Stimulated activated CD8-positive, alpha-beta memory T cell treated with anti-CD3 and anti-CD28 coated beads, Interleukin-15, amount 100 ng/mL, for 48 hours (primary cell): ENCODE results near the gene DHCR24.

Experiments used
- DNase-seq, 2 donors: peaks; one replicate each; pipeline ENCODE4 v3.0.0-alpha.2; 2020; ENCODE audit warnings: low read depth in 2 of 2

Gene DHCR24

DNA sequence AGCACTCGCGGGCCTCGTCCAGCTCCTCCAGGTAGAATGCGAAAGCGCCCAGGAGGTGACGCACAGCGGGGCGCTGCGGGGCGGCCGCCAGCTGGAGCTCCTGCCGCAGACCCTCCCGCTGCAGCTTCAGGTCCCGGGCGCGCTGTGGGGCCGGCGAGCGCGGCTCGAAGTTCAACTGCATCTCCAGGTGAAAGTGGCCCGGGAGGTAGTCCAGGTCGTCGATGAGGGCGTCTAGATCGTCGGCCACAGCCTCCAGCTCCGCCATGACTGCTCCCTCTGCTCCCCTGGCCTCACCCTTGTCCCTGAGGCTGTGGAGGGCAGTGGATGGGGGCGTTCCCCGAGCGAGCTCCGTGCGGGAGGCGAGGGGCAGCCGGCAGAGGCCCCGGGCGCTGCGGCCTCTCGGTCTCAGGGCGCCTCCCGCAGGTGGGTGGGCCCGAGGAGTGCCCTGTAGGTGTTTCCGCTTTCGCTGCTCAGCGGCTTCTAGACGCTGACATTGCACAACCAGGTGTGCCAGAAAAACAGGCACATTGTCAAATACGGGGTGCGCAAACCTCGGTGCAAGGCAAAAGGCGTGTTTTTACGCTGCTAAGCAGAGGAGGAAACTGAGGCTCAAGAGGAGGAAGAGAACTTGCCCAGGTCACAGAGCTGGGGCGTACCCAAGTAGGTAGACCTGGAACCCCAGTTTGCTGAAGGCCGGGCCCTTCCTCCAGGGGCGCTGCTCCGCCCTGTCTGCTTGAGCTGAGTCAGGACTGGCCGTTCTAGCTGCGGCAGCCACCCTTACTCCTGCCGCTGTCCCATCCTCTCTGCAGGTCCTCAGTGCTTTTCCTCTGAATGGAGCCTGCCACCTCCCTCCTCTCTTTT is 85.9 kb downstream of the DHCR24 start, which contains the start of gene TTC22:
TTC22 (minus strand) TSS at position 425 of the 861 bp plus-strand sequence; CDS start at position 265, 160 bp downstream.
- DNase-seq, result peak; percentile 45 to 53

GRCh38 chr1:54800041-54800898 is 86.7 kb downstream of the DHCR24 start:
- no peak for DNase-seq
